Left lung (tissue), 10 donors: ENCODE results near the gene DIPK1B. TPM values are rescaled to one million over a fixed set of nuclear protein-coding genes. Genes with fewer than 3 reads are reported as not detected.

Source experiments
- ATAC-seq: fragments of 200-7000 bp; cut with Tn5 transposase; one replicate; pipeline ENCODE4 v1.9.1; 2020; ENCODE audit warnings: moderate library complexity
- DNase-seq, 4 donors: peaks; one replicate each; pipeline ENCODE4 v3.0.0-alpha.2; 2013 to 2020
- H3K27ac ChIP-seq, 2 donors: fragments of 200-600 bp; sonication (generic) in 1 of 2; one replicate each; pipeline versions ENCODE4 v1.5.0 to v1.8.0; 2020 to 2021
- H3K27me3 ChIP-seq, 2 donors: fragments of 200-600 bp; sonication (generic) in 1 of 2; one replicate each; pipeline versions ENCODE4 v1.5.0 to v1.8.0; 2020 to 2021
- H3K36me3 ChIP-seq, 2 donors: fragments of 200-600 bp; sonication (generic) in 1 of 2; one replicate each; pipeline versions ENCODE4 v1.5.0 to v1.8.0; 2020 to 2021
- H3K4me1 ChIP-seq, 2 donors: fragments of 200-600 bp; one replicate each; pipeline ENCODE4 v1.8.0; 2021
- H3K4me3 ChIP-seq, 2 donors: fragments of 200-600 bp; sonication (generic) in 1 of 2; one replicate each; pipeline versions ENCODE4 v1.5.0 to v1.8.0; 2020 to 2021; ENCODE audit warnings: mild to moderate bottlenecking in 1 of 2
- H3K9me3 ChIP-seq, 2 donors: fragments of 200-600 bp; sonication (generic) in 1 of 2; one replicate each; pipeline versions ENCODE4 v1.5.0 to v1.8.0; 2020 to 2021
- intact Hi-C, 2 donors: fragments of 100-400 bp; cut with DNase I; formaldehyde crosslinking; loops; one replicate each; pipeline versions ENCODE4 v1.11.2 to v1.14.2; 2022
- polyA plus RNA-seq, 6 donors: library from polyadenylated mRNA; unstranded; fragments of 120-200 nt; gene quantifications; one replicate each; pipeline ENCODE4 v1.2.1, GENCODE V29; 2013; ENCODE audit not compliant: insufficient read length in 6 of 6
- total RNA-seq, 2 donors: library from RNA; stranded (reverse); fragmentation: NEBNext Ultra II Directional; extraction: Animal tissue kit (Norgen Biotek cat#: 25700); gene quantifications; one replicate each; pipeline ENCODE4 v1.2.1, GENCODE V29; 2021
- TF ChIP-seq, protein P1 (sequence below), 2 donors: fragments of 200-600 bp; sonication (generic) in 1 of 2; IDR thresholded peaks; one replicate each; pipeline versions ENCODE4 v1.5.0 to v1.8.0; 2021; ENCODE audit warnings: antibody characterized with exemption in 2 of 2
- donor health status: DM: no; HTN: yes; CAD: no.
- donor health status: DM: no; HTN: no; CAD: no.

Gene DIPK1B
- total and polyA plus RNA-seq, 8 donors: 12.6 to 37.4 (median 28.6) TPM

DNA sequence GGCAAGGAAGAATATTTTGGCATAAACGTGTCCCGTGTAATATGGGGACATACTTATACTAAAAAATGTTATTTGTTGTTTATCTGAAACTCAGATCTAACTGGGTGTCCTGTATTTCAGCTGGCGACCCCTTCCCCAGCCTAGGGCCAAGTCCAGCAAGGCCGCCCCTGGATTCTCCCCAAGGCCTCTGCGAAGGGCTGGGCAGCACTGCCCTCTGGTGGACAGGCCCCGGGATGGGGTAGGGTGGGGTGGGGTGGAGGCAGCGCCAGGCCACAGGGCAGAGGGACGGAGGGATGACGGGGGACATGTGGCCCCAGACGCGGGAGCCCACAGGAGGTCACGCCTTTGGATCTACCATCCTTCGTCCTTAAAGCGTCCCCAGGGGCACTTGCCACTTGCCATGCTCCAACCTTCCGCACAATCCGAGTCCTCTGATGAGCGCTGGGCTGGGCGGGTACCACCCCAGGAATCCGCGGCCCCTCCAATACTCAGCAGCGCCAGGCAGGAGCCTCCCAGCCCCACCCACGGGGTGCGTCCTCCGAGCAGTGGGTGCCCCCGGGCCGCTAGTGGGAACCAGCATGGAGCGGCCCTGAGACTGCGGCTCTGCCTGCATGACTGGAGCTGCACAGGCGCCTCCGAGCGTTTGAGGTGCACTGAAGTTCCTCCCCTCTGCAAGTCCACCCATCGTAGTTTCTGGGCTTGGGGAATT, 18.1 kb upstream of the DIPK1B start:
- H3K27me3 ChIP-seq: no peaks in the 10 kb centered on the region
- TF ChIP-seq, protein P1, sequence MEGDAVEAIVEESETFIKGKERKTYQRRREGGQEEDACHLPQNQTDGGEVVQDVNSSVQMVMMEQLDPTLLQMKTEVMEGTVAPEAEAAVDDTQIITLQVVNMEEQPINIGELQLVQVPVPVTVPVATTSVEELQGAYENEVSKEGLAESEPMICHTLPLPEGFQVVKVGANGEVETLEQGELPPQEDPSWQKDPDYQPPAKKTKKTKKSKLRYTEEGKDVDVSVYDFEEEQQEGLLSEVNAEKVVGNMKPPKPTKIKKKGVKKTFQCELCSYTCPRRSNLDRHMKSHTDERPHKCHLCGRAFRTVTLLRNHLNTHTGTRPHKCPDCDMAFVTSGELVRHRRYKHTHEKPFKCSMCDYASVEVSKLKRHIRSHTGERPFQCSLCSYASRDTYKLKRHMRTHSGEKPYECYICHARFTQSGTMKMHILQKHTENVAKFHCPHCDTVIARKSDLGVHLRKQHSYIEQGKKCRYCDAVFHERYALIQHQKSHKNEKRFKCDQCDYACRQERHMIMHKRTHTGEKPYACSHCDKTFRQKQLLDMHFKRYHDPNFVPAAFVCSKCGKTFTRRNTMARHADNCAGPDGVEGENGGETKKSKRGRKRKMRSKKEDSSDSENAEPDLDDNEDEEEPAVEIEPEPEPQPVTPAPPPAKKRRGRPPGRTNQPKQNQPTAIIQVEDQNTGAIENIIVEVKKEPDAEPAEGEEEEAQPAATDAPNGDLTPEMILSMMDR (IDR thresholded peaks at IDR 0.05): peak; percentile 60 to 85
- peaks cover 16 to 82% of the 10 kb centered on the region in 2 donors for H3K4me1 ChIP-seq
- no peaks in the 10 kb centered on the region for H3K9me3 ChIP-seq
- H3K4me3 ChIP-seq: no peak overlapping the region
- peak overlapping the region; percentile 65 to 70 for H3K27ac ChIP-seq
- intact Hi-C loops: no loop called here
- DNase-seq: peak in 3 of 4 donors; percentile 55 to 94 (median 67)
- no peaks in the 10 kb centered on the region for H3K36me3 ChIP-seq
- peak; percentile 68 for ATAC-seq

DNA sequence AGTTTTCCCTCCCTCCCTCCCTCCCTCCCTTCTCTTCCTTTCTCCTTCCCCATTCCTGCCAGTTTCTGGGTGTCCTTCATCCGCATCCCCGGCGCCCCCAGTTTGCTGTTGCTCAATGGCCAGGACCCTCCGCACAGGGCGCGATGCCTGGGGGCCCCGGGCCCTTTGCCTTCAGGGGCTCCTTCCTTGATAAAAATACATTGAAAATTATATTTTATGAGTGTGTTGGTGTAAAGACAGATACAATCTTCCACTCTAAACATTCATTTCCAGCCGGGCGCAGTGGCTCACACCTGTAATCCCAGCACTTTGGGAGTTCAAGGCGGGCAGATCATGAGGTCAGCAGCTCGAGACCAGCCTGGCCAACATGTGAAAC, 17.5 kb upstream of the DIPK1B start:
- Histone ChIP-seq H3K36me3 (no peaks in the 10 kb centered on the region), H3K27ac (no peak overlapping the region), H3K9me3 (no peaks in the 10 kb centered on the region), H3K27me3 (no peaks in the 10 kb centered on the region), H3K4me3 (no peak overlapping the region), H3K4me1 (peaks cover 16 to 82% of the 10 kb centered on the region in 2 donors)
- DNase-seq: no peak
- TF ChIP-seq, protein P1 (IDR thresholded peaks at IDR 0.05): no peak
- no peak for ATAC-seq
- intact Hi-C loops: no loop called here

GRCh38 chr9:136695435-136695895, 16.9 kb upstream of the DIPK1B start:
- intact Hi-C loops: no loop called here
- no peaks in the 10 kb centered on the region for H3K9me3 ChIP-seq
- H3K4me3 ChIP-seq: no peak overlapping the region
- TF ChIP-seq, protein P1 (IDR thresholded peaks at IDR 0.05): no peak
- H3K4me1 ChIP-seq: peaks cover 16 to 82% of the 10 kb centered on the region in 2 donors
- DNase-seq: peak in 3 of 4 donors; percentile 66 to 90 (median 82)
- peak; percentile 66 for ATAC-seq
- H3K27me3 ChIP-seq: peaks cover 0 to 5% of the 10 kb centered on the region in 2 donors
- H3K36me3 ChIP-seq: no peaks in the 10 kb centered on the region
- H3K27ac ChIP-seq: peak overlapping the region; percentile 39 to 65

DNA sequence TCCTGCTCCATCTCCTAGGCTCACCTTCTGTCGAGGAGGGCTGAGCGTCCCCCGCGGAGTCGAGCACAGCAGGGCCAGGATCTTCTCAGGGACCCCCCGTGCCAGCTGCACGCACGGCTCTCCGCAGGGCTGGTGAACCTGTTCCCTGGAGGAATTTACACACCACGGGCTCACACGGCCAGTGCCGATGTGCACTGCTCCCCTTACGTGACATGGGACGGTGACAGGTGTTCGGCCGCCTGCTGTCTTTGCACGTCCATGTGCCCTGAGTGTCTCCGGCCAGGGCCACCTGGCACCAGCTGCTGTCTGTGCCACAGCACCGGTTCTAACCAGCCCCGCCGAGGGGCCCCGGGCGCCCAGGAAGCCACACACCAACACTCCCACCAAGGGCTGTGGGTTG, 16.4 kb upstream of the DIPK1B start:
- H3K27me3 ChIP-seq: peaks cover 0 to 6% of the 10 kb centered on the region in 2 donors
- no peaks in the 10 kb centered on the region for H3K9me3 ChIP-seq
- H3K27ac ChIP-seq: peak overlapping the region; percentile 39 to 65
- DNase-seq: no peak
- peaks cover 19 to 82% of the 10 kb centered on the region in 2 donors for H3K4me1 ChIP-seq
- ATAC-seq: no peak
- intact Hi-C loops: no loop called here
- no peak overlapping the region for H3K4me3 ChIP-seq
- no peaks in the 10 kb centered on the region for H3K36me3 ChIP-seq
- TF ChIP-seq, protein P1 (IDR thresholded peaks at IDR 0.05): no peak

GRCh38 chr9:136696502-136696901, 15.9 kb upstream of the DIPK1B start:
- TF ChIP-seq, protein P1 (IDR thresholded peaks at IDR 0.05): no peak
- Histone ChIP-seq H3K27me3 (peaks cover 4 to 11% of the 10 kb centered on the region in 2 donors), H3K27ac (peak overlapping the region in 1 of 2 donors; percentile 65), H3K36me3 (no peaks in the 10 kb centered on the region), H3K4me3 (no peak overlapping the region), H3K9me3 (no peaks in the 10 kb centered on the region), H3K4me1 (peaks cover 22 to 84% of the 10 kb centered on the region in 2 donors)
- no peak for ATAC-seq
- DNase-seq: no peak
- intact Hi-C loops: no loop called here
